ENCODE results near the gene MT1E.

- TF ChIP-seq CTCF (IDR thresholded peaks at IDR 0.05 in 8 of 11, conservative IDR thresholded peaks at IDR 0.05 in 3 of 11) (no peak), POLR2A (IDR thresholded peaks at IDR 0.05) (no peak)
Measured at GRCh38 chr16:56662357-56663354, 37.1 kb downstream of the MT1E start.
